Measurements from ENCODE around the gene PRR14L.

DNA sequence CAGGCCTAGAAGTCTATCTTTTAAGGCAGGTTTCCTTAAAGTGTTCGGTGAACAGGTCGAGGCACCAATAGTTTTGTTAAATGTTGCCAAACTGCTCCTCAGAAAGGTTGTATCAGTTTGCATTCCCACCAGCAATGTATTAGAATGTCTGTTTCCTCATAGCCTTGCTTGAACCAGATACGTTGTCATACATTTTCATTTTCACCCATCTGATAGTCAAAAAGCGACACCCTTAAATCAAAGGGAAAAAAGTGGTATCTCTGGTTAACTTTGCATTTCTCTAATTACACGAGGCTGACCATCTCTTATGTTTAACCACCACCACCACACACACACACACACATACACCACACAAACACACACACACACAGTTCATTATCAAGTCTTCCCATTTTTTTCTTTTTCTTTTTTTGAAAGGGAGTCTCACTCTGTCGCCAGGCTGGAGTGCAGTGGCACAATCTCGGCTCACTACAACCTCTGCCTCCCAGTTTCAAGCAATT, 16.3 kb downstream of the PRR14L start:
- TF ChIP-seq POLR2AphosphoS5 (IDR thresholded peaks at IDR 0.05) (no peak), POLR2A (IDR thresholded peaks at IDR 0.05) (no peak)
- TF ChIP-seq, protein P1, sequence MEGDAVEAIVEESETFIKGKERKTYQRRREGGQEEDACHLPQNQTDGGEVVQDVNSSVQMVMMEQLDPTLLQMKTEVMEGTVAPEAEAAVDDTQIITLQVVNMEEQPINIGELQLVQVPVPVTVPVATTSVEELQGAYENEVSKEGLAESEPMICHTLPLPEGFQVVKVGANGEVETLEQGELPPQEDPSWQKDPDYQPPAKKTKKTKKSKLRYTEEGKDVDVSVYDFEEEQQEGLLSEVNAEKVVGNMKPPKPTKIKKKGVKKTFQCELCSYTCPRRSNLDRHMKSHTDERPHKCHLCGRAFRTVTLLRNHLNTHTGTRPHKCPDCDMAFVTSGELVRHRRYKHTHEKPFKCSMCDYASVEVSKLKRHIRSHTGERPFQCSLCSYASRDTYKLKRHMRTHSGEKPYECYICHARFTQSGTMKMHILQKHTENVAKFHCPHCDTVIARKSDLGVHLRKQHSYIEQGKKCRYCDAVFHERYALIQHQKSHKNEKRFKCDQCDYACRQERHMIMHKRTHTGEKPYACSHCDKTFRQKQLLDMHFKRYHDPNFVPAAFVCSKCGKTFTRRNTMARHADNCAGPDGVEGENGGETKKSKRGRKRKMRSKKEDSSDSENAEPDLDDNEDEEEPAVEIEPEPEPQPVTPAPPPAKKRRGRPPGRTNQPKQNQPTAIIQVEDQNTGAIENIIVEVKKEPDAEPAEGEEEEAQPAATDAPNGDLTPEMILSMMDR (IDR thresholded peaks at IDR 0.05 in 8 of 11, conservative IDR thresholded peaks at IDR 0.05 in 3 of 11), result no peak
